HEK293 (cell line): ENCODE results near the gene ZKSCAN8.
A peak's percentile ranks its signal among the peaks of the same experiment; 100 is the strongest.
"Not testable (repeated sequence)": the region's sequence is repeated elsewhere in the genome, so short reads cannot be mapped to it uniquely, and the experiment has no call there.

Experiments used
- CTCF ChIA-PET: fragments of 350-600 bp; formaldehyde crosslinking; extraction: SDS; loops from one replicate; lab custom pipeline; 2021; ENCODE audit warnings: antibody characterized with exemption; lab: Yijun Ruan, JAX
- POLR2A ChIA-PET: fragments of 300-600 bp; formaldehyde crosslinking; extraction: SDS; loops from one replicate; lab custom pipeline; 2020; ENCODE audit warnings: antibody characterized with exemption, inconsistent platforms; lab: Yijun Ruan, JAX
- H3K27ac ChIP-seq: fragments of 200-500 bp; sonication (Bioruptor generic); 2 replicates; pipeline ENCODE4 v1.5.1; 2014; ENCODE audit warnings: low read depth, low read length, control low read depth, inconsistent platforms; ENCODE audit errors: extremely low read depth
- H3K36me3 ChIP-seq, 2 experiments: fragments of 200-500 bp in 1 of 2; sonication (Bioruptor generic) in 1 of 2; 1 replicate in 1 of 2; 2 replicates in 1 of 2; pipeline ENCODE4 v1.5.1; 2014 to 2017; ENCODE audit warnings: inconsistent platforms in 2 of 2, low read length in 2 of 2; ENCODE audit not compliant: control insufficient read depth in 2 of 2, insufficient read depth in 1 of 2
- H3K4me1 ChIP-seq: fragments of 200-500 bp; sonication (Bioruptor generic); 2 replicates; pipeline ENCODE4 v1.5.1; 2014; ENCODE audit warnings: mild to moderate bottlenecking, low read length, inconsistent platforms; ENCODE audit not compliant: control insufficient read depth, insufficient read depth
- H3K4me3 ChIP-seq: 2 replicates; pipeline ENCODE4 v1.5.1; 2011; ENCODE audit warnings: low read depth, mild to moderate bottlenecking, control low read depth, low read length, moderate library complexity
- H3K9me3 ChIP-seq: fragments of 200-500 bp; sonication (Bioruptor generic); 2 replicates; pipeline ENCODE4 v1.5.1; 2014; ENCODE audit warnings: low read depth, low read length, inconsistent platforms; ENCODE audit not compliant: control insufficient read depth, insufficient read depth
- EGR2 ChIP-seq: fragments of 450-650 bp; formaldehyde crosslinking; IDR thresholded peaks from 2 replicates; pipeline ENCODE4 v1.5.1; 2016; ENCODE audit warnings: low read depth, missing biosample characterization, missing genetic modification characterization
- SALL2 ChIP-seq: fragments of 450-650 bp; formaldehyde crosslinking; IDR thresholded peaks from 2 replicates; pipeline ENCODE4 v1.5.0; 2017; ENCODE audit warnings: missing biosample characterization, mild to moderate bottlenecking, missing genetic modification characterization, borderline replicate concordance
- SP3 ChIP-seq: fragments of 450-650 bp; formaldehyde crosslinking; IDR thresholded peaks from 2 replicates; pipeline ENCODE4 v1.5.1; 2016; ENCODE audit warnings: missing biosample characterization, missing genetic modification characterization
- WT1 ChIP-seq: fragments of 450-650 bp; formaldehyde crosslinking; IDR thresholded peaks from 2 replicates; pipeline ENCODE4 v1.5.1; 2016; ENCODE audit warnings: missing biosample characterization, missing genetic modification characterization
- ZFP41 ChIP-seq: fragments of 450-650 bp; formaldehyde crosslinking; IDR thresholded peaks from 2 replicates; pipeline ENCODE4 v1.5.1; 2016; ENCODE audit warnings: missing biosample characterization, missing genetic modification characterization, borderline replicate concordance
- ZNF133 ChIP-seq: fragments of 450-650 bp; formaldehyde crosslinking; IDR thresholded peaks from 2 replicates; pipeline ENCODE4 v1.5.1; 2016; ENCODE audit warnings: missing biosample characterization, missing genetic modification characterization
- ZNF138 ChIP-seq: fragments of 450-650 bp; formaldehyde crosslinking; IDR thresholded peaks from 2 replicates; pipeline ENCODE4 v1.5.1; 2016; ENCODE audit warnings: missing biosample characterization, missing genetic modification characterization, borderline replicate concordance
- ZNF140 ChIP-seq: fragments of 450-650 bp; formaldehyde crosslinking; IDR thresholded peaks from 2 replicates; pipeline ENCODE4 v1.5.1; 2016; ENCODE audit warnings: missing biosample characterization, missing genetic modification characterization
- ZNF174 ChIP-seq: fragments of 450-650 bp; formaldehyde crosslinking; IDR thresholded peaks from 2 replicates; pipeline ENCODE4 v1.5.0; 2017; ENCODE audit warnings: missing biosample characterization, mild to moderate bottlenecking, missing genetic modification characterization
- ZNF24 ChIP-seq: fragments of 450-650 bp; formaldehyde crosslinking; IDR thresholded peaks from 2 replicates; pipeline ENCODE4 v1.5.1; 2016; ENCODE audit warnings: missing biosample characterization, missing genetic modification characterization
- ZNF302 ChIP-seq: fragments of 450-650 bp; formaldehyde crosslinking; IDR thresholded peaks from 2 replicates; pipeline ENCODE4 v1.5.1; 2016; ENCODE audit warnings: missing biosample characterization, missing genetic modification characterization, low read depth
- ZNF350 ChIP-seq: fragments of 450-650 bp; formaldehyde crosslinking; IDR thresholded peaks from 2 replicates; pipeline ENCODE4 v1.5.0; 2017; ENCODE audit warnings: missing biosample characterization, mild to moderate bottlenecking, missing genetic modification characterization
- ZNF394 ChIP-seq: fragments of 450-650 bp; formaldehyde crosslinking; IDR thresholded peaks from 2 replicates; pipeline ENCODE4 v1.5.1; 2016; ENCODE audit warnings: missing biosample characterization, missing genetic modification characterization, mild to moderate bottlenecking, moderate library complexity, borderline replicate concordance
- ZNF416 ChIP-seq: fragments of 450-650 bp; formaldehyde crosslinking; IDR thresholded peaks from 2 replicates; pipeline ENCODE4 v1.5.1; 2016; ENCODE audit warnings: missing biosample characterization, missing genetic modification characterization
- ZNF529 ChIP-seq: fragments of 450-650 bp; formaldehyde crosslinking; IDR thresholded peaks from 2 replicates; pipeline ENCODE4 v1.5.1; 2017; ENCODE audit warnings: missing genetic modification characterization, missing biosample characterization; ENCODE audit not compliant: insufficient replicate concordance
- ZNF530 ChIP-seq: fragments of 450-650 bp; formaldehyde crosslinking; IDR thresholded peaks from 2 replicates; pipeline ENCODE4 v1.5.1; 2016; ENCODE audit warnings: low read depth, missing biosample characterization, missing genetic modification characterization
- ZNF544 ChIP-seq: fragments of 450-650 bp; formaldehyde crosslinking; IDR thresholded peaks from 2 replicates; pipeline ENCODE4 v1.5.0; 2017; ENCODE audit warnings: missing biosample characterization, missing genetic modification characterization
- ZNF560 ChIP-seq: fragments of 450-650 bp; formaldehyde crosslinking; IDR thresholded peaks from 2 replicates; pipeline ENCODE4 v1.5.1; 2017; ENCODE audit warnings: missing biosample characterization, missing genetic modification characterization, borderline replicate concordance
- ZNF658 ChIP-seq: fragments of 450-650 bp; formaldehyde crosslinking; IDR thresholded peaks from 2 replicates; pipeline ENCODE4; 2016; ENCODE audit warnings: missing biosample characterization, missing genetic modification characterization
- ZNF747 ChIP-seq: fragments of 450-650 bp; formaldehyde crosslinking; IDR thresholded peaks from 2 replicates; pipeline ENCODE4 v1.5.1; 2016; ENCODE audit warnings: missing biosample characterization, missing genetic modification characterization
- ZNF785 ChIP-seq: fragments of 450-650 bp; formaldehyde crosslinking; IDR thresholded peaks from 2 replicates; pipeline ENCODE4 v1.5.1; 2016; ENCODE audit warnings: missing biosample characterization, missing genetic modification characterization
- ZNF837 ChIP-seq: fragments of 450-650 bp; formaldehyde crosslinking; IDR thresholded peaks from 2 replicates; pipeline ENCODE4 v1.5.1; 2016; ENCODE audit warnings: missing biosample characterization, missing genetic modification characterization
- ZSCAN23 ChIP-seq: fragments of 450-650 bp; formaldehyde crosslinking; IDR thresholded peaks from 2 replicates; pipeline ENCODE4 v1.5.1; 2016; ENCODE audit warnings: missing biosample characterization, missing genetic modification characterization
- TF ChIP-seq, protein P1 (sequence below): fragments of 450-650 bp; formaldehyde crosslinking; IDR thresholded peaks from 2 replicates; pipeline ENCODE4 v1.5.1; 2016; ENCODE audit warnings: missing biosample characterization, missing genetic modification characterization, low read depth
- TF ChIP-seq, protein P2 (sequence below): fragments of 450-650 bp; formaldehyde crosslinking; IDR thresholded peaks from 2 replicates; pipeline ENCODE4 v1.5.1; 2016; ENCODE audit warnings: missing biosample characterization, missing genetic modification characterization
- TF ChIP-seq, protein P3 (sequence below): fragments of 450-650 bp; formaldehyde crosslinking; IDR thresholded peaks from 2 replicates; pipeline ENCODE4 v1.5.1; 2016; ENCODE audit warnings: missing biosample characterization, missing genetic modification characterization
- TF ChIP-seq, protein P4 (sequence below): fragments of 450-650 bp; formaldehyde crosslinking; IDR thresholded peaks from 2 replicates; pipeline ENCODE4 v1.5.1; 2016; ENCODE audit warnings: missing biosample characterization, missing genetic modification characterization
- TF ChIP-seq, protein P5 (sequence below): fragments of 450-650 bp; formaldehyde crosslinking; IDR thresholded peaks from 2 replicates; pipeline ENCODE4 v1.5.1; 2017; ENCODE audit warnings: missing biosample characterization, mild to moderate bottlenecking, missing genetic modification characterization, moderate library complexity

ZKSCAN8 gene

DNA sequence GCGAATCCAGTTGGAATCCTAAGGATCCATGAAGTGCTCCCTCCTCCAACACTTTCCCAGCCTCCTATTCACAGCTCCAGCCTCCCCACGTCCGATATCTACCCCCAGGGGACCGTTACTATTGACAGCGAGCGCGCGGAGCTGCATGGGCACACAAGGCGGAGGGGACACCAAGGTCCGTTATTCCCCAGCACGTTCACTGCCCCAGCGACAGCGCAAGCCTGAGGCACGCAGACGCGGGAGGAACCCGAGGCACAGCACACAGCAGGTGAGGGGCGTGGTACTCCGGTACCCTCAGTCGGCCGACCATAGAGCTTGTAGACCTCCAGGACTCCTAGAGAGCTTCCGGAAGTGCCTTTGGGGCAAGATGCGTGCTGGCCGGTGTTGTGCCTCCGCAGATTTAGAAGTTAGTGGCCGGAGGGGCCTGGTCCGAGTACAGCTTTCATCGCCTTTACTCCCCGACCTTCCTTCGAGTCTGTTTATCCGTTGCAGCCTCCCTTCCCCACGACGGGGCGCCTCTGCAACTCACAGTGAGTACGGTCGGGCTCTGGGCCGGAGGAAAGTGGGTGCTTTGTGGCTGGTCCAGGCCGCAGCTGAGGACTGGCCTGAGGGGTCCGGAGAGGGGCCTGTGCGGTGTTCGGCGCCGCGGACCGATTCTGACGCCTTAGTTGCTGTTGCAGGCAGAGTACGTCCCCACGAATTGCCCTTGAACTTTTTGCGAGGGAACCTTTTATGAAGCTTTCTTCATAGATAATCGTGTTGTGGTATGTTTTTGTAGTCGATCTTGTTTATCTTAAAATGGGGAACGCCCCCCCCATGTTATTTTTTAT lies at the start of gene ZKSCAN8 (continued):
- TF ChIP-seq, protein P1, sequence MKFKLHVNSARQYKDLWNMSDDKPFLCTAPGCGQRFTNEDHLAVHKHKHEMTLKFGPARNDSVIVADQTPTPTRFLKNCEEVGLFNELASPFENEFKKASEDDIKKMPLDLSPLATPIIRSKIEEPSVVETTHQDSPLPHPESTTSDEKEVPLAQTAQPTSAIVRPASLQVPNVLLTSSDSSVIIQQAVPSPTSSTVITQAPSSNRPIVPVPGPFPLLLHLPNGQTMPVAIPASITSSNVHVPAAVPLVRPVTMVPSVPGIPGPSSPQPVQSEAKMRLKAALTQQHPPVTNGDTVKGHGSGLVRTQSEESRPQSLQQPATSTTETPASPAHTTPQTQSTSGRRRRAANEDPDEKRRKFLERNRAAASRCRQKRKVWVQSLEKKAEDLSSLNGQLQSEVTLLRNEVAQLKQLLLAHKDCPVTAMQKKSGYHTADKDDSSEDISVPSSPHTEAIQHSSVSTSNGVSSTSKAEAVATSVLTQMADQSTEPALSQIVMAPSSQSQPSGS, result no peak
- TF ChIP-seq ZFP41 (tag by site-specific recombination), result no peak
- TF ChIP-seq ZNF350 (tag by site-specific recombination), result no peak
- TF ChIP-seq ZNF138 (tag by site-specific recombination), result no peak
- TF ChIP-seq, protein P2, sequence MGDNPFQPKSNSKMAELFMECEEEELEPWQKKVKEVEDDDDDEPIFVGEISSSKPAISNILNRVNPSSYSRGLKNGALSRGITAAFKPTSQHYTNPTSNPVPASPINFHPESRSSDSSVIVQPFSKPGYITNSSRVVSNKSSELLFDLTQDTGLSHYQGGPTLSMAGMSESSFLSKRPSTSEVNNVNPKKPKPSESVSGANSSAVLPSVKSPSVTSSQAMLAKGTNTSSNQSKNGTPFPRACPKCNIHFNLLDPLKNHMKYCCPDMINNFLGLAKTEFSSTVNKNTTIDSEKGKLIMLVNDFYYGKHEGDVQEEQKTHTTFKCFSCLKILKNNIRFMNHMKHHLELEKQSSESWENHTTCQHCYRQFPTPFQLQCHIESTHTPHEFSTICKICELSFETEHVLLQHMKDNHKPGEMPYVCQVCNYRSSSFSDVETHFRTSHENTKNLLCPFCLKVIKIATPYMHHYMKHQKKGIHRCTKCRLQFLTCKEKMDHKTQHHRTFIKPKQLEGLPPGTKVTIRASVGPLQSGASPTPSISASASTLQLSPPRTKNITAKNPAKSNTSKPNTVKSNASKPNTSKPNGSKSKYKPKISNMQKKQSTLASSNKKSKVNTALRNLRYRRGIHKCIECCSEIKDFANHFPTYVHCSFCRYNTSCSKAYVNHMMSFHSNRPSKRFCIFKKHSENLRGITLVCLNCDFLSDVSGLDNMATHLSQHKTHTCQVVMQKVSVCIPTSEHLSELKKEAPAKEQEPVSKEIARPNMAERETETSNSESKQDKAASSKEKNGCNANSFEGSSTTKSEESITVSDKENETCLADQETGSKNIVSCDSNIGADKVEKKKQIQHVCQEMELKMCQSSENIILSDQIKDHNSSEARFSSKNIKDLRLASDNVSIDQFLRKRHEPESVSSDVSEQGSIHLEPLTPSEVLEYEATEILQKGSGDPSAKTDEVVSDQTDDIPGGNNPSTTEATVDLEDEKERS, result no peak
- TF ChIP-seq ZNF658 (tag by site-specific recombination), result no peak
- TF ChIP-seq ZNF302 (tag by site-specific recombination), result no peak
- no peak for TF ChIP-seq ZNF747
- TF ChIP-seq ZNF785 (tag by site-specific recombination), result no peak
- peak; percentile 60 for TF ChIP-seq SP3 (tag by site-specific recombination)
- no peak for TF ChIP-seq ZNF560 (tag by site-specific recombination)
- TF ChIP-seq ZNF394 (tag by site-specific recombination), result 0 out of 2 replicates have a peak, but pooled peaks have one; percentile 58
- no peak for TF ChIP-seq ZNF133 (tag by site-specific recombination)
- 0 out of 2 replicates have a peak, but pooled peaks have one; percentile 20 for TF ChIP-seq EGR2 (tag by site-specific recombination)
- TF ChIP-seq ZNF837, result no peak
- TF ChIP-seq ZNF24, result peak; percentile 83
- TF ChIP-seq, protein P3, sequence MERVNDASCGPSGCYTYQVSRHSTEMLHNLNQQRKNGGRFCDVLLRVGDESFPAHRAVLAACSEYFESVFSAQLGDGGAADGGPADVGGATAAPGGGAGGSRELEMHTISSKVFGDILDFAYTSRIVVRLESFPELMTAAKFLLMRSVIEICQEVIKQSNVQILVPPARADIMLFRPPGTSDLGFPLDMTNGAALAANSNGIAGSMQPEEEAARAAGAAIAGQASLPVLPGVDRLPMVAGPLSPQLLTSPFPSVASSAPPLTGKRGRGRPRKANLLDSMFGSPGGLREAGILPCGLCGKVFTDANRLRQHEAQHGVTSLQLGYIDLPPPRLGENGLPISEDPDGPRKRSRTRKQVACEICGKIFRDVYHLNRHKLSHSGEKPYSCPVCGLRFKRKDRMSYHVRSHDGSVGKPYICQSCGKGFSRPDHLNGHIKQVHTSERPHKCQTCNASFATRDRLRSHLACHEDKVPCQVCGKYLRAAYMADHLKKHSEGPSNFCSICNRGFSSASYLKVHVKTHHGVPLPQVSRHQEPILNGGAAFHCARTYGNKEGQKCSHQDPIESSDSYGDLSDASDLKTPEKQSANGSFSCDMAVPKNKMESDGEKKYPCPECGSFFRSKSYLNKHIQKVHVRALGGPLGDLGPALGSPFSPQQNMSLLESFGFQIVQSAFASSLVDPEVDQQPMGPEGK (tag by site-specific recombination), result peak; percentile 68
- no peak for TF ChIP-seq SALL2 (tag by site-specific recombination)
- no peak for TF ChIP-seq ZNF416
- TF ChIP-seq ZNF529 (tag by site-specific recombination), result no peak
- TF ChIP-seq ZSCAN23 (tag by site-specific recombination), result no peak; the same call in 1 of the 2 replicates
- no peak for TF ChIP-seq ZNF174 (tag by site-specific recombination)
- TF ChIP-seq, protein P4, sequence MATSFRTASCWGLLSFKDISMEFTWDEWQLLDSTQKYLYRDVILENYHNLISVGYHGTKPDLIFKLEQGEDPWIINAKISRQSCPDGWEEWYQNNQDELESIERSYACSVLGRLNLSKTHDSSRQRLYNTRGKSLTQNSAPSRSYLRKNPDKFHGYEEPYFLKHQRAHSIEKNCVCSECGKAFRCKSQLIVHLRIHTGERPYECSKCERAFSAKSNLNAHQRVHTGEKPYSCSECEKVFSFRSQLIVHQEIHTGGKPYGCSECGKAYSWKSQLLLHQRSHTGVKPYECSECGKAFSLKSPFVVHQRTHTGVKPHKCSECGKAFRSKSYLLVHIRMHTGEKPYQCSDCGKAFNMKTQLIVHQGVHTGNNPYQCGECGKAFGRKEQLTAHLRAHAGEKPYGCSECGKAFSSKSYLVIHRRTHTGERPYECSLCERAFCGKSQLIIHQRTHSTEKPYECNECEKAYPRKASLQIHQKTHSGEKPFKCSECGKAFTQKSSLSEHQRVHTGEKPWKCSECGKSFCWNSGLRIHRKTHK (tag by site-specific recombination), result no peak
- TF ChIP-seq ZNF140 (tag by site-specific recombination), result no peak
- TF ChIP-seq ZNF530 (tag by site-specific recombination), result no peak
- TF ChIP-seq, protein P5, sequence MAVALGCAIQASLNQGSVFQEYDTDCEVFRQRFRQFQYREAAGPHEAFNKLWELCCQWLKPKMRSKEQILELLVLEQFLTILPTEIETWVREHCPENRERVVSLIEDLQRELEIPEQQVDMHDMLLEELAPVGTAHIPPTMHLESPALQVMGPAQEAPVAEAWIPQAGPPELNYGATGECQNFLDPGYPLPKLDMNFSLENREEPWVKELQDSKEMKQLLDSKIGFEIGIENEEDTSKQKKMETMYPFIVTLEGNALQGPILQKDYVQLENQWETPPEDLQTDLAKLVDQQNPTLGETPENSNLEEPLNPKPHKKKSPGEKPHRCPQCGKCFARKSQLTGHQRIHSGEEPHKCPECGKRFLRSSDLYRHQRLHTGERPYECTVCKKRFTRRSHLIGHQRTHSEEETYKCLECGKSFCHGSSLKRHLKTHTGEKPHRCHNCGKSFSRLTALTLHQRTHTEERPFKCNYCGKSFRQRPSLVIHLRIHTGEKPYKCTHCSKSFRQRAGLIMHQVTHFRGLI, result no peak
- TF ChIP-seq WT1, result peak; percentile 75
- TF ChIP-seq ZNF544 (tag by site-specific recombination), result no peak

DNA sequence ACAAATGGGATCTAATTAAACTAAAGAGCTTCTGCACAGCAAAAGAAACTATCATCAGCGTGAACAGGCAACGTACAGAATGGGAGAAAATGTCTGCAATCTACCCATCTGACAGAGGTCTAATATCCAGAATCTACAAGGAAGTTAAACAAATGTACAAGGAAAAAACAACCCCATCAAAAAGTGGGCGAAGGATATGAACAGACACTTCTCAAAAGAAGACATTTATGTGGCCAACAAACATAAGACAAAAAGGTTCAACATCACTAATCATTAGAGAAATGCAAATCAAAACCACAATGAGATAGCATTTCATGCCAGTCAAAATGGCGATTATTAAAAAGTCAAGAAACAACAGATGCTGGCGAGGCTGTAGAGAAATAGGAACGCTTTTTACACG lies 39.5 kb upstream of the ZKSCAN8 start:
- CTCF ChIA-PET, POLR2A ChIA-PET, H3K4me3 ChIP-seq, H3K9me3 ChIP-seq, H3K4me1 ChIP-seq, H3K36me3 ChIP-seq, H3K27ac ChIP-seq: not testable (repeated sequence)
